ENCODE data around the gene LACTB. TPM values are rescaled to one million over a fixed set of nuclear protein-coding genes. Genes with fewer than 3 reads are reported as not detected.
"Not testable (repeated sequence)": the region's sequence is repeated elsewhere in the genome, so short reads cannot be mapped to it uniquely, and the experiment has no call there.

Gene LACTB
- total RNA-seq, 1 experiment from 2014 or later: 20.2 TPM

- in situ Hi-C loops (cut with HindIII; ENCODE audit: low pct_unique_long_range_greater_than_20kb, low sequenced_read_pairs): no loop called here
- DNase-seq (ENCODE audit: low read depth): no peak
Measured at GRCh38 chr15:63086947-63087346, 34.7 kb upstream of the LACTB start.

GRCh38 chr15:63088533-63089245 is 33.0 kb upstream of the LACTB start:
- in situ Hi-C loops (cut with HindIII; ENCODE audit: low pct_unique_long_range_greater_than_20kb, low sequenced_read_pairs): no loop called here
- DNase-seq (ENCODE audit: low read depth): no peak

GRCh38 chr15:63089260-63090043 is 32.2 kb upstream of the LACTB start:
- in situ Hi-C loops (cut with HindIII; ENCODE audit: low pct_unique_long_range_greater_than_20kb, low sequenced_read_pairs): no loop called here
- DNase-seq (ENCODE audit: low read depth): no peak

- in situ Hi-C loops (cut with HindIII; ENCODE audit: low pct_unique_long_range_greater_than_20kb, low sequenced_read_pairs): no loop called here
Measured at GRCh38 chr15:63090472-63090871, 31.2 kb upstream of the LACTB start.

GRCh38 chr15:63090887-63091286 is 30.8 kb upstream of the LACTB start:
- in situ Hi-C loops (cut with HindIII; ENCODE audit: low pct_unique_long_range_greater_than_20kb, low sequenced_read_pairs): no loop called here
- no peak for DNase-seq (ENCODE audit: low read depth)

More at GRCh38 chr15:63090472-63090871, 31.2 kb upstream of the LACTB start:
- DNase-seq (ENCODE audit: low read depth): no peak

GRCh38 chr15:63091679-63092446 is 29.8 kb upstream of the LACTB start:
- in situ Hi-C loops (cut with HindIII; ENCODE audit: low pct_unique_long_range_greater_than_20kb, low sequenced_read_pairs): no loop called here
- DNase-seq (ENCODE audit: low read depth): no peak

GRCh38 chr15:63093486-63094205 is 28.0 kb upstream of the LACTB start:
- in situ Hi-C loops (cut with HindIII; ENCODE audit: low pct_unique_long_range_greater_than_20kb, low sequenced_read_pairs): no loop called here
- DNase-seq (ENCODE audit: low read depth): peak; percentile 63

GRCh38 chr15:63094495-63094931 is 27.1 kb upstream of the LACTB start:
- in situ Hi-C loops (cut with HindIII; ENCODE audit: low pct_unique_long_range_greater_than_20kb, low sequenced_read_pairs): no loop called here
- DNase-seq (ENCODE audit: low read depth): no peak

- in situ Hi-C loops (cut with HindIII; ENCODE audit: low pct_unique_long_range_greater_than_20kb, low sequenced_read_pairs): no loop called here
- no peak for DNase-seq (ENCODE audit: low read depth)
Measured at GRCh38 chr15:63096178-63096577, 25.5 kb upstream of the LACTB start.

- DNase-seq (ENCODE audit: low read depth); in situ Hi-C loops (cut with HindIII; ENCODE audit: low pct_unique_long_range_greater_than_20kb, low sequenced_read_pairs): not testable (repeated sequence)
Measured at GRCh38 chr15:63098901-63099300, 22.8 kb upstream of the LACTB start.

- in situ Hi-C loops (cut with HindIII; ENCODE audit: low pct_unique_long_range_greater_than_20kb, low sequenced_read_pairs); DNase-seq (ENCODE audit: low read depth): not testable (repeated sequence)
Measured at GRCh38 chr15:63099581-63099980, 22.1 kb upstream of the LACTB start.

- in situ Hi-C loops (cut with HindIII; ENCODE audit: low pct_unique_long_range_greater_than_20kb, low sequenced_read_pairs): no loop called here
- DNase-seq (ENCODE audit: low read depth): no peak
Measured at GRCh38 chr15:63103416-63103815, 18.2 kb upstream of the LACTB start.

GRCh38 chr15:63104727-63105126 is 16.9 kb upstream of the LACTB start:
- DNase-seq (ENCODE audit: low read depth): no peak
- in situ Hi-C loops (cut with HindIII; ENCODE audit: low pct_unique_long_range_greater_than_20kb, low sequenced_read_pairs): no loop called here

GRCh38 chr15:63105354-63105753 is 16.3 kb upstream of the LACTB start:
- DNase-seq (ENCODE audit: low read depth); in situ Hi-C loops (cut with HindIII; ENCODE audit: low pct_unique_long_range_greater_than_20kb, low sequenced_read_pairs): not testable (repeated sequence)

- in situ Hi-C loops (cut with HindIII; ENCODE audit: low pct_unique_long_range_greater_than_20kb, low sequenced_read_pairs): no loop called here
- peak; percentile 98 for DNase-seq (ENCODE audit: low read depth)
Measured at GRCh38 chr15:63107895-63108546, 13.6 kb upstream of the LACTB start.

- no peak for DNase-seq (ENCODE audit: low read depth)
- in situ Hi-C loops (cut with HindIII; ENCODE audit: low pct_unique_long_range_greater_than_20kb, low sequenced_read_pairs): no loop called here
Measured at GRCh38 chr15:63109498-63109897, 12.2 kb upstream of the LACTB start.

- in situ Hi-C loops (cut with HindIII; ENCODE audit: low pct_unique_long_range_greater_than_20kb, low sequenced_read_pairs): no loop called here
Measured at GRCh38 chr15:63109920-63110319, 11.7 kb upstream of the LACTB start.

More at GRCh38 chr15:63109920-63110319, 11.7 kb upstream of the LACTB start:
- no peak for DNase-seq (ENCODE audit: low read depth)

Data from Caki2 (cell line).